Esophagus mucosa (tissue), 1 donor: ENCODE data around the gene CHMP1B. TPM values are rescaled to one million over a fixed set of nuclear protein-coding genes. Genes with fewer than 3 reads are reported as not detected.
"Not testable (repeated sequence)": the region's sequence is repeated elsewhere in the genome, so short reads cannot be mapped to it uniquely, and the experiment has no call there.

Experiments
- ATAC-seq: fragments of 200-7000 bp; cut with Tn5 transposase; one replicate; pipeline ENCODE4 v1.9.1; 2020
- total RNA-seq: library from RNA; stranded (reverse); gene quantifications from one replicate; pipeline ENCODE4 v1.2.4, GENCODE V29; 2023
- donor health status: DM: yes; HTN: yes; CAD: no.

The CHMP1B gene
- total RNA-seq, 1 donor from 2014 or later, result 28.7 TPM

DNA sequence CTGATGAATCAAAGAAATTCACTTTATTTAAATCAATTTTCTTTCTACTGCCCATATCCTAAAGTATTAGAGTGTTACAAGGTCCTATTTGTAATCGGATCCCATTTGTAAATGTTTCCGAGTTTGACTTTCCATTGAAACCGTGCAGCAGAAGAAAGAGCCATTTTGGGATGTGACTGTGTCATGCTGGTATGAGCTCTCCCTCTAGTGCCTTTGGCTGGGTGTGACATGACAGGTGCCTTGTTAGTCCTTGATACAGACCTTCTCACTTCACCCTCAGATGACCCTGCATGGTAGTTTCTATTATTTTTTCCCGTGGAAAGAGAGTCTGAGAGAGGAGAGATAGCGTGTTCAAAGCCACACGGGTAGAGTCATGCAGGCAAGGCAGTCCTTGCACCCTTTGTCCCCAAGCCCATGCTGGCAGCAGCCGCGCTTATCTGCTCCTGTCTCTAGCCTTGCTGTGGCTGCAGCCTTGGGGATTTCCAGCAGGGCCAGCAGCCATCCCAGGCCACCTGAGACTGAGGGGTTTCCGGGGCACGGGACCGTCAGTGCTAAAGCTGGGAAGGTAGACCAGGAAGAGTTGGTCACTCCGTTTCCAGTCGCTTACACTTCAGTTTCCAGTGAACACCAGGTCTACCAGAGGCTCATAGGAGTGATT is 21.4 kb downstream of the CHMP1B start:
- ATAC-seq, result peak; percentile 62

- no peak for ATAC-seq
Observed at GRCh38 chr18:11873670-11874340, 22.6 kb downstream of the CHMP1B start.

DNA sequence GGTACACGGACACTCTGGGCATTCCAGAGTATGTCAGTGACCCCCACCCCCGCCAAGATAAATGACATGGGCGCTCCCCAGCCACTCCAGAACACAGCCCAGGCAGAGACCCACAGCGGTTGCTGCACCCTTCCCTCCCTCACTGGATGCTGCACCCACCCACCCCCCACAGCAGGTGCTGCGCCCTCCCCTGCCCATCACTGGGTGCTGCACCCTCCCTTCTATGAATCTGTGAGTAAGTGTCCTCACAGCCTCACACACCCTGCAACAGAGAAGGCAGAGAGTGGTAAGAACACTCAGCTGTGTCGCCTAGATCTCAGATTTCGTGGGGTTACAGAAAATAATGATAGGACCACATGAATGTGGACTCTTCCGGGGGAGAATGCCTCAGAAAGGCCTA is 23.5 kb downstream of the CHMP1B start:
- peak; percentile 6 for ATAC-seq

GRCh38 chr18:11877497-11878135 is 26.4 kb downstream of the CHMP1B start:
- ATAC-seq, result no peak

DNA sequence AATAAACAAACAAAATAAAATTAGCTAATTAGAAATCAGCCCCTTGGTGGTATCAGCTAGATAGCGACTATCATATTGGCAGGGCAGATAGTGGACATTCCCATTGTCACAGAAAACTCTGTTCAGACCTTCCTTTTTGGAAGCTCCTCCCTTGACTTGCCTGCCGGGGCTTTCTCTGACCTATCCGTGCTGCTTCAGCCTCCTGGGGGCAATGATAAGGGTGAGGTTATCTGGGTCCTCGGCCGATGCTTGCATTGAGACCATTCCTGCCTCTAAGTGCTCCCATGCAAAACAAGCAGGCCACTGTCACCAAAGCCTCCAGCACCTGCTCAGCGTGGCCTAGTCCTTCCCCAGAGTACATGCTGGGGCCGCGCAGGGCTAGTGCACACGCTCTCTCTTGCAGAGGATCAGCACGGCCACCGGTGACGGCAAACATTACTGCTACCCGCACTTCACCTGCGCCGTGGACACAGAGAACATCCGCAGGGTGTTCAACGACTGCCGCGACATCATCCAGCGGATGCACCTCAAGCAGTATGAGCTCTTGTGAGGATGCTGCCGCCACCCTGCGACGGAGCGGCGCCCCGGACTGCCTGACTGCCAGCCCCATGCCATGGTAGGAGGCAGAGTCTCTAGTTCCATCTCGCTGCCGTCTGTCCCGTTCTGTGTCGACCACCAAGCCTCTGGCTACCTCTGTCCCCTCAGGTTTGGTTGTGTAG is 29.5 kb downstream of the CHMP1B start:
- ATAC-seq, result peak; percentile 14

GRCh38 chr18:11882636-11883035 is 31.4 kb downstream of the CHMP1B start:
- no peak for ATAC-seq

DNA sequence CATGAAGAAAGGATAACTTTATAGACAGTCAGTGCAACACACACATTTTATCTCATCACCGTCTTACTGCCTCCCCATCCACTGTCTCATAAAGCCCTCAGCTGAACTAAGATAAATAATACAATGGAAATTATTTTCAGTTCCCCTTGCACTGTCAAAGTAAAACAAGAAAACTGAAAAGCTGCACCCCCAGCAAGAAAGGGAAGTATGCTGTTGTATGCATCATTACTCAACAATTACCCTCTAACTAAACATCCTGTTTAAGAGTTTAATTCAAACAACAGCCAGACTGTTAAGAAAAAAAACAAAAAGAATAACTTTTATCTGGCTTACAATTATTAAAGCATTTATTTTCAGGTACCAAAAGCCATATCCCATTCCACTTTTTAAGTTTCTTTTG is 31.9 kb downstream of the CHMP1B start:
- ATAC-seq, result no peak

DNA sequence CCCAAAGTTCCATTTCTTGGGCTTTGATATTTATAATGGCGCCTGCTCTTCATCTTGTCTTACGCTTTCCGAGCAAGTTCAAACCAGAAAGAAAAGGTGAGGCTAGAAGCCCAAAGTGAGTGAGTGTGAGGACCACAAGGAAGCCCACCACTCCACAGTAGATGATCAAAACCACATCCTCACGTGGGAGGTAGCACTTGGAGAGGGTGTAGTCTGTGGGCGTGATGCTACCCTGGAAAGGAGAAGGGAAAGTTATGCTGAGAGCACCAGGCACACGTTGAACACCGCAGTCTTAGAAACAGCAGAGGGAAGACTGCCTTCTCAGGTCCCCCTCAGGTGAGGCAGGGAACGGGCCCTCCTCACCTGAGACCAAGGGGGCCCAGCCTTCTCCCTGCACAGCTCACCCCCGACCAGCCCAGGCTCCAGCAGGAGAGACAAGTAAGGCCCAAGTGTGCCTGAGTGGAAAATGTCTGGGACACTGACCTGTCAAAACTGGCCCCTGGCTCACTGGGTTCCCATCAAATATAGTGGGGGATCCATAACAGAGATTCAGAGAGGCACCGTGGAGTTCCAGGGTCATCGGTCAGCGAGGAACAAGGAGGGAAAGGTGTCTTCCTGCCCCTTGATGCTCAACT is 33.3 kb downstream of the CHMP1B start:
- ATAC-seq, result no peak

DNA sequence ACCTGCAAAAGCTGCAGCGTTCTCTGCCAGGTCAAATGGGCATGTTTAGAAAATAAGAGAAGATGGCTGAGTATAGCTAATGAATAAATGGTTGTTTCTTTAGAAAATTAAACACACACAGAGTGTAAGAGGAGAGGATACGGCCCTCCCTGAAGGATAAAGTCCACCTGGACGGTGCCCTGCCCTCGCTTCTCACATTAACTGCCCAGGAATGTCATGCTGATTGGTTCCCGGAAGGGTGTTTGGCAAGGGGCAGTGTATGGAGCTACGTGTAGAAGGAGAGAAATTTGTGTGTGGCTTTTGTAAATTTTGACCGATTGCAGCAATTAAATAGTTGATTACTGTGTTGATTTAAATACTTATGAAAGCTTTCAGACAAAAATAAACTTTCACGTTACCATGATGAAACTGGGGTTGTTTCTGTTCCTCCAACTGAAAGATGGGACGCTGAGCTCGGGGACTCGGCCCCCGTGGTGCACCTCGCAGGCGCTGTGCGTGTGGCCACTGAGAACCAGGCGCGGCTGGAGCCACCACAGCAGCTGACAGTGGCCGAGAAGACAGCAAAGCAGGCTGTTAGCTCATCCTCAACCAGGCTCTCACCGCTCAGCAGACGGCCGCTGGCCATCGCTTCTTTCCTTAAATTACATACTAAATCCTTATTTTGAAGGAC is 34.2 kb downstream of the CHMP1B start:
- no peak for ATAC-seq

GRCh38 chr18:11886577-11887110 is 35.4 kb downstream of the CHMP1B start:
- ATAC-seq, result no peak

GRCh38 chr18:11887328-11888128 is 36.3 kb downstream of the CHMP1B start:
- no peak for ATAC-seq

GRCh38 chr18:11888726-11889125 is 37.5 kb downstream of the CHMP1B start:
- ATAC-seq, result no peak

DNA sequence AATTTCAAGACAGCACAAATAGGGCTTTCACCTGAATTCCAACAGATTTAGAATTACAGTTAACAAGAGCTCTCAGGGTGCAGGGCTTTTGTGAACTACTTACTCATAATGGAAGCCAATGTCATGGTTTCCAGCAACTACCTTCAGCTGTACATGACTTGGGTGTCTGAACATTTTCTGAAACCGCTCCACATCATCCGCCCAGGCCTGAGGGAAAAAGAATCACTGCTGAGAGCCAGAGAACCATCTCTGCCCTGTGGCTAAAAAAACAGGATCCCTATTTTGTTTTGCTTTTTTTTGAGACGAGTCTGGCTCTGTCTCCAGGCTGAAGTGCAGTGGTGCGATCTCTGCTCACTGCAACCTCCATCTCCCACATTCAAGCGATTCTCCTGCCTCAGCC is 38.1 kb downstream of the CHMP1B start:
- ATAC-seq, result no peak

GRCh38 chr18:11891737-11892136 is 40.5 kb downstream of the CHMP1B start:
- no peak for ATAC-seq

DNA sequence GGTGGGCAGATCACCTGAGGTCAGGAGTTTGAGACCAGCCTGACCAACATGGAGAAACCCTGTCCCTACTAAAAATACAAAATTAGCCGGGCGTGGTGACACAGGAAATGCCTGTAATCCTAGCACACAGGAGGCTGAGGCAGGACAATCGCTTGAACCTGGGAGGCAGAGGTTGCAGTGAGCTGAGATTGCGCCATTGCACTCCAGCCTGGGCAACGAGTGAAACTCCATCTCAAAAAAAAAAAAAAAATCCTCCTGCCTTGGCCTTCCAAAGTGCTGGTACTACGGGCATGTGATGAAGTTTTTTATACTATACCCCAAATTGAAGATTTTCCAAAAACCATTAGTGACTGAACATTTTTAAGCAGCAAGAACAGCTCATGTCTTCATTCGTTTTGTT is 41.2 kb downstream of the CHMP1B start:
- ATAC-seq, result not testable (repeated sequence)

GRCh38 chr18:11897781-11898180 is 46.6 kb downstream of the CHMP1B start:
- ATAC-seq, result no peak

GRCh38 chr18:11899063-11899462 is 47.9 kb downstream of the CHMP1B start:
- peak; percentile 66 for ATAC-seq

DNA sequence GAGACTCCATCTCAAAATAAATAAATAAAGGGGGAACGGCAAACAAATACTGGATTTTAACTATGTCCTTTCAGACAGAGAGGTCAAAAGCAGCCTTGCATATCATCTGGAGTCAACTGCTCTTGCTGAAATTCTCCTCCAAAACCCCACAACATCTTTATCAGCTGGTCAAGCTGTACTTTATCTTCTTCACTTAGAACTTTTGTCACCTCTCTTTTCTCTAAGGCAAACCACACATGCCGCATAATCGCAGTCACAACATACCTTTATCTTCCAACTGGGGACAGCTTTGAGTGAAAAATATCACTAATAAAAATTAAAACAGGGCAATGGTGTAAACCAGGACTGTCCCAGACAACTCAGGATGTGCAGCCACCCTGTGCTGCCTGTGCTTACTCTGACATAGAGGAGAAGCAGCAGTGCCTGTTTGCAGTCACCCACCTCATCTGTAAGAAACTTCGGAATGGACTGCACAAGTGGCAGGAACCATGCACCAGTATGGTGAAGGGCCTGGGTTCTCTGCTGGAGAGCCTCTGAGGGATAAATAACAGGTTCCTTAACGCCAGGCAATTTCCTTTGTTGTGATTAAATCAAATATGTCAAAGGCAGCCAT is 50.7 kb downstream of the CHMP1B start:
- no peak for ATAC-seq

DNA sequence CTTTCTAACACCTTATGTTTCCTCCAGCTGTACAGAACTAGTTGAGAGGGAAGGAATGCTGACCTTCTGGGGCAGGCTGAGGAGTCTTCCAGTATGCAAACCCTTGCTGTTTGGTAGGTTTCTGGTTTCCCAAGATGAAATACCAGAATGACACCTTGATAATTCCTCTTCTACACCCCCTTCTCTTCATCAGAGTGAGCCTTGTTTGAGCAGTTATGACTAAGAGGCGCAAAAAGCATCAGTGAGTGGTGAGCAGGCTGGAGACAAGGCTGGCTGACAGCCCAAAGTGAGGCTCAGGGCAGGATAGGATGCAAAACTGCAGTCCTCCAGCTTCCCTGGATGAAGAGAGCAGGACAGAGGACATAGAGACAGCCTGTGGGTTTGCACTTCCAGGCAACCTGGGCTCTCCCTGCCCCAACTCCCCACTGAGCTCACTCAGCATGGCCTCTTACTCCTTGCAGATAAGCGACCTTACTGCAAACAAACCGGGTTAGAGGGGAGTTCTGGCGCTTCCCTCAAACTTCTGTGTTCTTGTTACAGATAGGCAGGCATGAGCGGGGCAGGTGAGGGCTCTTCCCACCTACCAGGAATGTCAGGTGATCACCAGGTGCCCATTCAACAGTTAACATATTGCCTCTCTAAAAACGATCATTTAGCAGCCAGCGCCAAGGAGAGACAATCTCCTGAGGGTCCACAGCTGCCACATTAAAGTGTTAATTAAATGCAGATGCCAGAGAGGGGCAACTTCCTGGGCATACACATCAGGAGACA is 51.5 kb downstream of the CHMP1B start:
- ATAC-seq, result peak; percentile 58
